Measurements from ENCODE around the gene PRKAG3. TPM values are rescaled to one million over a fixed set of nuclear protein-coding genes. Genes with fewer than 3 reads are reported as not detected.

The PRKAG3 gene
- polyA plus RNA-seq, 1 of the 3 experiments (the other 2 are of a cell fraction): not detected

- TF ChIP-seq SMC3 (IDR thresholded peaks at IDR 0.05; ENCODE audit: low read depth, low read length) (no peak), ZBTB33 (IDR thresholded peaks at IDR 0.05; ENCODE audit: borderline replicate concordance, low read depth) (no peak), RFX5 (IDR thresholded peaks at IDR 0.05; ENCODE audit: low read length) (no peak), FOXM1 (IDR thresholded peaks at IDR 0.05; ENCODE audit: low read depth) (no peak)
- TF ChIP-seq, protein P1, sequence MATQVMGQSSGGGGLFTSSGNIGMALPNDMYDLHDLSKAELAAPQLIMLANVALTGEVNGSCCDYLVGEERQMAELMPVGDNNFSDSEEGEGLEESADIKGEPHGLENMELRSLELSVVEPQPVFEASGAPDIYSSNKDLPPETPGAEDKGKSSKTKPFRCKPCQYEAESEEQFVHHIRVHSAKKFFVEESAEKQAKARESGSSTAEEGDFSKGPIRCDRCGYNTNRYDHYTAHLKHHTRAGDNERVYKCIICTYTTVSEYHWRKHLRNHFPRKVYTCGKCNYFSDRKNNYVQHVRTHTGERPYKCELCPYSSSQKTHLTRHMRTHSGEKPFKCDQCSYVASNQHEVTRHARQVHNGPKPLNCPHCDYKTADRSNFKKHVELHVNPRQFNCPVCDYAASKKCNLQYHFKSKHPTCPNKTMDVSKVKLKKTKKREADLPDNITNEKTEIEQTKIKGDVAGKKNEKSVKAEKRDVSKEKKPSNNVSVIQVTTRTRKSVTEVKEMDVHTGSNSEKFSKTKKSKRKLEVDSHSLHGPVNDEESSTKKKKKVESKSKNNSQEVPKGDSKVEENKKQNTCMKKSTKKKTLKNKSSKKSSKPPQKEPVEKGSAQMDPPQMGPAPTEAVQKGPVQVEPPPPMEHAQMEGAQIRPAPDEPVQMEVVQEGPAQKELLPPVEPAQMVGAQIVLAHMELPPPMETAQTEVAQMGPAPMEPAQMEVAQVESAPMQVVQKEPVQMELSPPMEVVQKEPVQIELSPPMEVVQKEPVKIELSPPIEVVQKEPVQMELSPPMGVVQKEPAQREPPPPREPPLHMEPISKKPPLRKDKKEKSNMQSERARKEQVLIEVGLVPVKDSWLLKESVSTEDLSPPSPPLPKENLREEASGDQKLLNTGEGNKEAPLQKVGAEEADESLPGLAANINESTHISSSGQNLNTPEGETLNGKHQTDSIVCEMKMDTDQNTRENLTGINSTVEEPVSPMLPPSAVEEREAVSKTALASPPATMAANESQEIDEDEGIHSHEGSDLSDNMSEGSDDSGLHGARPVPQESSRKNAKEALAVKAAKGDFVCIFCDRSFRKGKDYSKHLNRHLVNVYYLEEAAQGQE (IDR thresholded peaks at IDR 0.05; ENCODE audit: low read depth, low read length): no peak
- no peaks in the 10 kb centered on the region for H3K79me2 ChIP-seq (ENCODE audit: insufficient read depth)
- no peaks in the 10 kb centered on the region for H3K36me3 ChIP-seq (replicated peaks in 1 of 2; ENCODE audit: control insufficient read depth in 1 of 2, insufficient read depth in 2 of 2, low read length in 1 of 2)
- no peaks in the 10 kb centered on the region for H3K9me3 ChIP-seq
- H3K4me1 ChIP-seq (ENCODE audit: control insufficient read depth in 1 of 2, insufficient read depth in 2 of 2, low read depth in 1 of 2, low read length in 1 of 2): no peaks in the 10 kb centered on the region; a peak in 1 of 4 replicates
- H3K4me3 ChIP-seq (ENCODE audit: low read depth in 2 of 2, low read length in 1 of 2): no peak overlapping the region
- POLR2A ChIA-PET: no interaction called here
- H4K20me1 ChIP-seq (ENCODE audit: insufficient read depth): no peaks in the 10 kb centered on the region
- no peak for DNase-seq
- H3F3A ChIP-seq (replicated peaks; ENCODE audit: insufficient read depth): no peaks in the 10 kb centered on the region
- CTCF ChIA-PET: interaction anchor here (1.2 kb wide), 1 partner anchor 101 kb away, joined by 4 read pairs; no protein-coding TSS in a partner anchor
- no peaks in the 10 kb centered on the region for H3K9me2 ChIP-seq
- no peak overlapping the region for H3K27ac ChIP-seq (ENCODE audit: low read depth in 2 of 2, low read length in 1 of 2)
- H3K9ac ChIP-seq: no peak overlapping the region
- WGBS (ENCODE audit: low lambda C conversion rate): 90% methylated on average over 2 of the region's 2 CpGs
- H2AFZ ChIP-seq (ENCODE audit: low read depth): no peak overlapping the region
- H3K4me2 ChIP-seq: no peak overlapping the region
- no peaks in the 10 kb centered on the region for H3K27me3 ChIP-seq (ENCODE audit: insufficient read depth)
These were observed 42.9 kb downstream of the PRKAG3 start for GRCh38 chr2:218788529-218789255.

- POLR2A ChIA-PET: no interaction called here
- Histone ChIP-seq H3K79me2 (ENCODE audit: insufficient read depth) (no peaks in the 10 kb centered on the region), H3K4me2 (no peak overlapping the region), H3K27me3 (ENCODE audit: insufficient read depth) (no peaks in the 10 kb centered on the region), H3K9me2 (no peaks in the 10 kb centered on the region), H3K27ac (ENCODE audit: low read depth in 2 of 2, low read length in 1 of 2) (no peak overlapping the region), H2AFZ (ENCODE audit: low read depth) (no peak overlapping the region), H3K4me1 (ENCODE audit: control insufficient read depth in 1 of 2, insufficient read depth in 2 of 2, low read depth in 1 of 2, low read length in 1 of 2) (no peaks in the 10 kb centered on the region; a peak in 1 of 4 replicates), H3K9me3 (no peaks in the 10 kb centered on the region), H4K20me1 (ENCODE audit: insufficient read depth) (no peaks in the 10 kb centered on the region), H3F3A (replicated peaks; ENCODE audit: insufficient read depth) (no peaks in the 10 kb centered on the region), H3K4me3 (ENCODE audit: low read depth in 2 of 2, low read length in 1 of 2) (no peak overlapping the region), H3K36me3 (replicated peaks in 1 of 2; ENCODE audit: control insufficient read depth in 1 of 2, insufficient read depth in 2 of 2, low read length in 1 of 2) (no peaks in the 10 kb centered on the region), H3K9ac (no peak overlapping the region)
- DNase-seq: no peak
- CTCF ChIA-PET: interaction anchor here (1.0 to 1.4 kb wide), 2 partner anchors 62 to 192 kb away, joined by 3 to 4 read pairs; no protein-coding TSS in a partner anchor
- WGBS (ENCODE audit: low lambda C conversion rate): 35% methylated on average over 3 of the region's 3 CpGs
- no peak for TF ChIP-seq TEAD4 (IDR thresholded peaks at IDR 0.05; ENCODE audit: borderline replicate concordance, insufficient read depth)
- no peak for TF ChIP-seq TAF1 (IDR thresholded peaks at IDR 0.05; ENCODE audit: borderline replicate concordance, low read depth, low read length)
- TF ChIP-seq, protein P2, sequence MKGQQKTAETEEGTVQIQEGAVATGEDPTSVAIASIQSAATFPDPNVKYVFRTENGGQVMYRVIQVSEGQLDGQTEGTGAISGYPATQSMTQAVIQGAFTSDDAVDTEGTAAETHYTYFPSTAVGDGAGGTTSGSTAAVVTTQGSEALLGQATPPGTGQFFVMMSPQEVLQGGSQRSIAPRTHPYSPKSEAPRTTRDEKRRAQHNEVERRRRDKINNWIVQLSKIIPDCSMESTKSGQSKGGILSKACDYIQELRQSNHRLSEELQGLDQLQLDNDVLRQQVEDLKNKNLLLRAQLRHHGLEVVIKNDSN (IDR thresholded peaks at IDR 0.05; ENCODE audit: borderline replicate concordance, low read depth): no peak
- no peak for TF ChIP-seq CHD2 (IDR thresholded peaks at IDR 0.05; ENCODE audit: low read length, partially characterized antibody)
- no peak for TF ChIP-seq EP300 (IDR thresholded peaks at IDR 0.05; ENCODE audit: borderline replicate concordance in 1 of 2, low read depth in 1 of 2, low read length in 1 of 2)
- no peak for TF ChIP-seq MEF2A (IDR thresholded peaks at IDR 0.05; ENCODE audit: borderline replicate concordance, low read depth)
- TF ChIP-seq CTCF (IDR thresholded peaks at IDR 0.05): no peak
- no peak for TF ChIP-seq RFX5 (IDR thresholded peaks at IDR 0.05; ENCODE audit: low read length)
- TF ChIP-seq, protein P3, sequence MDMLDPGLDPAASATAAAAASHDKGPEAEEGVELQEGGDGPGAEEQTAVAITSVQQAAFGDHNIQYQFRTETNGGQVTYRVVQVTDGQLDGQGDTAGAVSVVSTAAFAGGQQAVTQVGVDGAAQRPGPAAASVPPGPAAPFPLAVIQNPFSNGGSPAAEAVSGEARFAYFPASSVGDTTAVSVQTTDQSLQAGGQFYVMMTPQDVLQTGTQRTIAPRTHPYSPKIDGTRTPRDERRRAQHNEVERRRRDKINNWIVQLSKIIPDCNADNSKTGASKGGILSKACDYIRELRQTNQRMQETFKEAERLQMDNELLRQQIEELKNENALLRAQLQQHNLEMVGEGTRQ (IDR thresholded peaks at IDR 0.05; ENCODE audit: borderline replicate concordance, low read depth, low read length): no peak
- TF ChIP-seq JUND (IDR thresholded peaks at IDR 0.05): no peak
These were observed 45.5 kb downstream of the PRKAG3 start for GRCh38 chr2:218786133-218786532.

Measured in SK-N-SH (cell line).